Stimulated activated effector memory CD8-positive, alpha-beta T cell treated with anti-CD3 and anti-CD28 coated beads, Interleukin-12 subunit alpha, Interleukin-12 subunit beta, amount 100 ng/mL, for 72 hours (primary cell): ENCODE data around the gene SPSB2.

Source experiments
- ATAC-seq: fragments of 150-1000 bp; cut with Tn5 transposase; 2 replicates; pipeline ENCODE4 v1.10.0; 2021
- DNase-seq, 2 donors: peaks; one replicate each; pipeline ENCODE4 v3.0.0; 2021 to 2022; ENCODE audit warnings: low spot score in 2 of 2
- H3K27ac Mint-ChIP-seq: one replicate; pipeline ENCODE4 v1.8.0; 2022; ENCODE audit warnings: mild to moderate bottlenecking, mixed read lengths
- H3K36me3 Mint-ChIP-seq: one replicate; pipeline ENCODE4 v1.8.0; 2022; ENCODE audit warnings: mild to moderate bottlenecking, mixed read lengths
- H3K4me1 Mint-ChIP-seq: one replicate; pipeline ENCODE4 v1.8.0; 2022; ENCODE audit warnings: mixed read lengths
- H3K4me3 Mint-ChIP-seq: one replicate; pipeline ENCODE4 v1.8.0; 2022; ENCODE audit warnings: mild to moderate bottlenecking, mixed read lengths
- H3K9me3 Mint-ChIP-seq: one replicate; pipeline ENCODE4 v1.8.0; 2022; ENCODE audit warnings: mixed read lengths

SPSB2 gene

GRCh38 chr12:6873094-6874014 is at the start of gene SPSB2:
TSS of gene SPSB2 (minus strand) at chr12:6873303. CDS start at chr12:6872901, 402 bp downstream.
- Mint-ChIP-seq H3K4me3 (peak within 1 kb of the TSS; percentile 91), H3K4me1 (peaks cover 53% of the 10 kb centered on the region), H3K9me3 (no peaks in the 10 kb centered on the region), H3K27ac (peak within 1 kb of the TSS; percentile 98), H3K36me3 (peaks cover 100% of the 10 kb centered on the region)
- DNase-seq (peak; percentile 99 to 100), ATAC-seq (peak; percentile 82)

- ATAC-seq = no peak
- Mint-ChIP-seq H3K9me3 (no peaks in the 10 kb centered on the region), H3K4me3 (peak overlapping the region; percentile 4), H3K4me1 (peaks cover 69% of the 10 kb centered on the region), H3K27ac (peak overlapping the region; percentile 61), H3K36me3 (peaks cover 100% of the 10 kb centered on the region)
- DNase-seq = no peak
Observed at GRCh38 chr12:6921996-6922946, 49.2 kb upstream of the SPSB2 start.

- Mint-ChIP-seq H3K4me3 (no peak overlapping the region), H3K4me1 (peaks cover 69% of the 10 kb centered on the region), H3K9me3 (no peaks in the 10 kb centered on the region), H3K27ac (peak overlapping the region; percentile 61), H3K36me3 (peaks cover 100% of the 10 kb centered on the region)
- ATAC-seq = no peak
- no peak for DNase-seq
Observed at GRCh38 chr12:6921539-6921938, 48.4 kb upstream of the SPSB2 start.

GRCh38 chr12:6919588-6919987 is 46.5 kb upstream of the SPSB2 start:
- ATAC-seq = no peak
- H3K4me1 Mint-ChIP-seq = peaks cover 70% of the 10 kb centered on the region
- no peaks in the 10 kb centered on the region for H3K9me3 Mint-ChIP-seq

GRCh38 chr12:6917491-6918231 is 44.6 kb upstream of the SPSB2 start:
- Mint-ChIP-seq H3K4me3 (no peak overlapping the region), H3K4me1 (peaks cover 60% of the 10 kb centered on the region), H3K27ac (peak overlapping the region; percentile 95)

More at GRCh38 chr12:6919588-6919987, 46.5 kb upstream of the SPSB2 start:
- Mint-ChIP-seq H3K27ac (peak overlapping the region; percentile 58), H3K36me3 (peaks cover 100% of the 10 kb centered on the region), H3K4me3 (no peak overlapping the region)
- DNase-seq = no peak

GRCh38 chr12:6916426-6917200 is 43.5 kb upstream of the SPSB2 start:
- DNase-seq = no peak
- ATAC-seq = no peak
- Mint-ChIP-seq H3K27ac (peak overlapping the region; percentile 95), H3K9me3 (no peaks in the 10 kb centered on the region), H3K4me3 (peak overlapping the region; percentile 99), H3K36me3 (peaks cover 83% of the 10 kb centered on the region), H3K4me1 (peaks cover 56% of the 10 kb centered on the region)

More at GRCh38 chr12:6917491-6918231, 44.6 kb upstream of the SPSB2 start:
- no peaks in the 10 kb centered on the region for H3K9me3 Mint-ChIP-seq
- ATAC-seq = no peak
- no peak for DNase-seq
- peaks cover 93% of the 10 kb centered on the region for H3K36me3 Mint-ChIP-seq

- H3K27ac Mint-ChIP-seq = peak overlapping the region; percentile 95
- H3K9me3 Mint-ChIP-seq = no peaks in the 10 kb centered on the region
- H3K4me3 Mint-ChIP-seq = peak overlapping the region; percentile 99
- DNase-seq (no peak), ATAC-seq (no peak)
- peaks cover 75% of the 10 kb centered on the region for H3K36me3 Mint-ChIP-seq
- peaks cover 49% of the 10 kb centered on the region for H3K4me1 Mint-ChIP-seq
Observed at GRCh38 chr12:6915789-6916285, 42.7 kb upstream of the SPSB2 start.

GRCh38 chr12:6914947-6915788 is 42.1 kb upstream of the SPSB2 start:
- peak overlapping the region; percentile 99 for H3K4me3 Mint-ChIP-seq
- H3K4me1 Mint-ChIP-seq = peaks cover 49% of the 10 kb centered on the region
- H3K27ac Mint-ChIP-seq = peak overlapping the region; percentile 95
- peaks cover 68% of the 10 kb centered on the region for H3K36me3 Mint-ChIP-seq
- ATAC-seq (no peak), DNase-seq (no peak)
- no peaks in the 10 kb centered on the region for H3K9me3 Mint-ChIP-seq

- ATAC-seq = peak; percentile 96
- Mint-ChIP-seq H3K36me3 (peaks cover 61% of the 10 kb centered on the region), H3K4me3 (peak within 1 kb of the TSS; percentile 99), H3K4me1 (peaks cover 42% of the 10 kb centered on the region), H3K27ac (peak within 1 kb of the TSS; percentile 95), H3K9me3 (no peaks in the 10 kb centered on the region)
- peak; percentile 76 to 87 for DNase-seq
Observed at GRCh38 chr12:6914246-6914946, 41.3 kb upstream of the SPSB2 start, which contains the start of gene ENO2. TSS of gene ENO2 (plus strand) at chr12:6914580. CDS start at chr12:6915833, 1,253 bp downstream.

- peak overlapping the region; percentile 95 for H3K27ac Mint-ChIP-seq
- peak overlapping the region; percentile 99 for H3K4me3 Mint-ChIP-seq
- H3K36me3 Mint-ChIP-seq = peaks cover 46% of the 10 kb centered on the region
- no peak for ATAC-seq
- no peaks in the 10 kb centered on the region for H3K9me3 Mint-ChIP-seq
- no peak for DNase-seq
- peaks cover 37% of the 10 kb centered on the region for H3K4me1 Mint-ChIP-seq
Observed at GRCh38 chr12:6912164-6912935, 39.2 kb upstream of the SPSB2 start.

- Mint-ChIP-seq H3K4me3 (no peak overlapping the region), H3K36me3 (peaks cover 18% of the 10 kb centered on the region), H3K27ac (no peak overlapping the region), H3K9me3 (no peaks in the 10 kb centered on the region), H3K4me1 (peaks cover 12% of the 10 kb centered on the region)
- ATAC-seq = no peak
- no peak for DNase-seq
Observed at GRCh38 chr12:6909421-6910145, 36.5 kb upstream of the SPSB2 start.
